IPS-NIHi7 (cell line): ENCODE measurements around the gene LIMS2.

Experiments
- DNase-seq: peaks from one replicate; pipeline ENCODE4 v3.0.0; 2012; ENCODE audit warnings: mixed read lengths; ENCODE audit errors: extremely low spot score

LIMS2 gene

DNA sequence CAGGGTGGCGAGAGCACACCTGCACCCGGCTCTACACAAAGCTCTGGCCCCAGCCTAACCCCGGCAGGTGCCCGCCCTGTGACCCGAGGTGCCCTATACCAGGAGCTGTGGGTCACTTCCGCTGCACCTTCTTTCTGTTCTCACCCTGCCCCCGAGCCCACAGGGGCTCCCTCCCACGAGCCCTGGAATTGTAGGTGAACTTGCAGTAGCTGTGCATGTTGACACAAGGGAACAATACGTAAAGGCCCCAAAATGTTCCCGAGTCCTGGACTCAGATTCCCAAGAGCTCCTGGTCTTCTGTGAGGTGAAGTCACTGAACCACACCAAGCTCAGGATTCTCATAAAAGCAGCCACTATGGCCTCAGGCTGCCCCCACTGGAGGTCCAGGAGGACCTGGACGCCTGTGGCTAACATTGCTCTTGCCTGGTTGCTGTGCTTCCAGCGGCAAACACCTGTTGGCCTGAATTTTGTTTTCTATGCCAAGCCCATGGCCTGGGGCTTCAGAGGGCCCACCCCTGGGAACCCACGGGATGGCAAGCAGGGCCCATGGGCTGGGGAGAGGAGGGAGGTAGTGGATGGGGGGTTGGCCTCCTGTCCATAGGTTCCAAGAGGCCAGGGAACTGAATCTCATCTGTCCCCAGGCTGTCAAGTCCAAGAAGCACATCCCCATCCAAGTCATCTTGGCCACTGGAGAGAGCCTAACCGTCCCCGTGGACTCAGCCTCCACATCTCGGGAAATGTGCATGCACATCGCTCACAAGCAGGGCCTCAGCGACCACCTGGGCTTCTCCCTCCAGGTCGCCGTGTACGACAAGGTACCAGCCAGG, 52.6 kb downstream of the LIMS2 start:
- no peak for DNase-seq

- DNase-seq = no peak
Measured at GRCh38 chr2:127621981-127622431, 53.3 kb downstream of the LIMS2 start.

DNA sequence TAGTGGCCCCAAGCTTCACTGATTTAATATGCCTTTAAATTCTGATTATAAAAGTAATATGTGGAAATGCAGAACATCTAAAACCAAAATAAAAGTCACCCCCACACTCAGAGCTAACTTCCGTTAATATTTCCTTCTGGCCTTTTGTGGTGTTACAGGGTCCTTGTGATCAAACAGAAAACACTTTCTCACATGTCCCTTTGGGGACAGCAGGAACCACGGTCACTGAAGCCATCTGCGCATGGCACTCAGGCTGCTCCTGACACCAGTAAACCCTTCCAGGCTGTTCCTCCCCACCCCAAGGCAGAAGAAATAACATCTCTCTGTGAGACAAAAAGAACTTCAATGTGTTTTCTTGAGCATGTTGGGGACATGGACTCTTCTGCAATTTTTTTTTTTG, 54.5 kb downstream of the LIMS2 start:
- no peak for DNase-seq

DNA sequence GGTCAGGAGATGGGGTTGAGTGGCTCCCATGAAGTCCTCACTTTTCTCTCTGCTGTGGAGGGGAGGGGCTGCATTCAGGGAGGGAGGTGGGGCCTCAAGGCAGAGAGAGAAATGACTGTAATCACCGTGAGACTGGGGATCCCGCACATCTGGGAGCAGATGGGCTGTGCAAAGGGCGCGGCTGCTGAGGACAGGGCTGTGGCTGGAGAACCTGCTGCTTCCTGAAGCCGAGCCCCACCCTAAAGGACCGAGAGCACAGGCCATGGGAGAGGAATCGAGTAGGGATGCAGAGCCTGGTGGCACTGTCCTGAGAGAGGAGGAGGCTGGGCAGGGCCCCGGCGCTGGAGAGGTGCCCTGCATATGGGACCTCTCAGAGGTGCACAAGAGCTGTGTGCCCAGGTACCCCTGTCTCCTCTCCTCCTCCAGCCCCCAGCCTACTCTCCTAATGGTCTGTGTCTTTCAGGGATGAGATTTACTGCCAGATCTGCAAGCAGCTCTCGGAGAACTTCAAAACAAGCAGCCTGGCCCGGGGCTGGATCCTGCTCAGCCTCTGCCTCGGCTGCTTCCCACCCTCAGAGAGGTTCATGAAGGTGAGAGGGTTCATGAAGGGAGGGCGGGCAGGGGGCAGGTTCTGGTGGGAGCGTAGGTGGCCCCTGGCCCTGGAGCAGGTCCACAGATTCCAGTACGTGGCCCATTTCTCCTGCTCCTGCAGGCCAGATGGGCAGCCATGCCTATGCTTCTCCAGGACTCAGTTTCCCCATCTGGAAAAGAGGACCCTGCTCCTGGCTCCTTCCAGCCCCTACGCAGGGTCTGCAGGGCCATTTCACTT, 55.2 kb downstream of the LIMS2 start:
- no peak for DNase-seq

- no peak for DNase-seq
Measured at GRCh38 chr2:127619203-127619590, 56.1 kb downstream of the LIMS2 start.

DNA sequence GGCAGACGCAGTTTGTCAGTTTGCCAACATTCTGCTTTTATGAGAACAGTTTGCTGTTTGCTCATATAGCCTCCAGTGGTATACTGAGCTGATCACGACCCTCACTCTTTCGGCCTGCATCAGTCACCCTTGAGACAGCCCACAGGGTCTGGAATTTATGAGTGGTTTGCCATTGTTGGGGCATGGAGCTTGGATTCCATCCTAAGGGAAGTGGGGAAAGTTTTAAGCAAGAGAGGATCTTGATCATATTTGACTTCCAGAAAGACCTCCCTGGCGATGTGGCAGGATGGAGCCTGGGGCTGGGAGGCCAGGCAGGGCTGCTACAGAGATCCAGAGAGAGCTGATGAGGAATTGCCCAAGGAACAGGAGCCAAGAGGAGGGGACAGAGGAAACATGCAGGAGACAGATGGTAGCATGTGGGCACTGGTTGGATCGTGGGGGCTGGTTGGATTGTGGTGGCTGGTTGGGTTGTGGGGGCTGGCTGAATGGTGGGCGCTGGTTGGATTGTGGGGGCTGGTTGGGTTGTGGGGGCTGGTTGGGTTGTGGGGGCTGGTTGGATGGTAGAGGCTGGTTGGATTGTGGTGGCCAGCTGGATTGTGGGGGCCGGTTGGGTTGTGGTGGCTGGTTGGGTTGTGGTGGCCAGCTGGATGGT, 56.7 kb downstream of the LIMS2 start:
- DNase-seq = no peak

- no peak for DNase-seq
Measured at GRCh38 chr2:127615511-127616166, 59.7 kb downstream of the LIMS2 start.

DNA sequence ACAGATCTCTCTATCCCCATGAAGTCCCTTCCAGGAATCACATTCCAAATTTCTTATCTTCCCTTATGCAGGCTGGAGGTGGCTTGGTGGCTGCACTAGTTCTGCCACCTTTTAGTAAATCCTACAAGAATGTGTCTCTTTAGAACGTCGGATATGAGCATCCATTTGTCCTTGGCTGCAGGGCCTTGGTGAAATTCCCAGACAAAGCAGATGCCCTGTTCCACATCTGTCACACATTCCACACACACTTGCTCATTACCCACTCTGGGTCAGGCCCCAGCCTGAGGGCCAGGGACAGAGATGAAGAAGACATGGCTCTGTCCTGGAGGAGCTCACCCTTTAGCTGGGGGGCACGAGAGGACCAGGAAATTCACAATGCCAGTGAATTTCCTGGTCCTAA, 60.6 kb downstream of the LIMS2 start:
- no peak for DNase-seq

DNA sequence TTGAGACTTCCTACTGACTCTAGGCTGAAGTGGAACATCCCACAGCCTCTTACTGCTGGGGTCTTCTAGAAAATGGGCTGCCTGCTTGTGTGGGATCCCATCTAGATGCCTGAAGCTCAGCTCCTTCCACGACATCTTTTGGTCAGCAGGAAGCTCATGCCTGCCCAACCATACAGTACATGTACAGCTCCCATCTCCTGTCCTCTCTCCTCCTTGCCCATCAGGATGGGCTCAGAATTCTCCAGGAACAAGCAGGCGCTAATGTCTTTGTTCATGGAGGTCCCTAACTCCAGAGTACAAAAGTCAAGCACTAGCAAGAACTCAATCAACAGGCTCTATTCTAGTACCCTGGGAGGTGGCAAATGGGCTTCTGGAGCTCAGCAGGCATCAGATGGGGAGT, 61.1 kb downstream of the LIMS2 start:
- no peak for DNase-seq

DNA sequence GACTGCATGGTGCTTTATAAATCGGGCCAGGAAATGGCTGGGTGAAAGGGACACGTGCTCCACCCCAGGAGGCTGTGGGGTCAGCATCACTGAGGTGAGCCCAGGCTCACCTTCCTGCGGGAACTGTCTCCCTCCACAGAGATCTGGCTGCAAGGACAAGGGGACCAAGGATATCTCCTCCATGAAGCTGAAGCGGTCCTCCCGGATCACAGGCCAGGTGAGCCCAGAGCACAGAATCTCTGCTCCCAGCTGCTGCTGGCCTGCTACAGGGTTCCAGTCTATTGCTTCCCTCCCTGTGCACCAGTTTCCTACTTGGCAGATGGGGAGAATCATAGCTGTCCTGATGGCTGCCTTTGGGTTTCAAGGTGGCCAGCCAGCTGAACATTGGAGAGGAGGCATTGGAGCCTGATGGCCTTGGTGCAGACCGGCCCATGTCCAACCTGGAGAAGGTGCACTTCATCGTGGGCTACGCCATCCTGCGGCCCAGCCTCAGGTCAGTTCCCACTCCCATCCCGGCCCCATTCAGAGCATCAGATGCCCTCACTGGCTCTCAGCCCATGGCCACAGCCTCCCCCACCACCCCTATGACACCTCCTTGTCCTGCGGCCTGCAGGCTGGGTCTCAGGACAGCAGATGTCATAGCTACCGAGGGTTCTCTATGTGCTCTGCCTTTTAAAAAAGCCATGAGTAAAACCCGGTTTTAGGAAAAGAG, 63.1 kb downstream of the LIMS2 start:
- DNase-seq = no peak

DNA sequence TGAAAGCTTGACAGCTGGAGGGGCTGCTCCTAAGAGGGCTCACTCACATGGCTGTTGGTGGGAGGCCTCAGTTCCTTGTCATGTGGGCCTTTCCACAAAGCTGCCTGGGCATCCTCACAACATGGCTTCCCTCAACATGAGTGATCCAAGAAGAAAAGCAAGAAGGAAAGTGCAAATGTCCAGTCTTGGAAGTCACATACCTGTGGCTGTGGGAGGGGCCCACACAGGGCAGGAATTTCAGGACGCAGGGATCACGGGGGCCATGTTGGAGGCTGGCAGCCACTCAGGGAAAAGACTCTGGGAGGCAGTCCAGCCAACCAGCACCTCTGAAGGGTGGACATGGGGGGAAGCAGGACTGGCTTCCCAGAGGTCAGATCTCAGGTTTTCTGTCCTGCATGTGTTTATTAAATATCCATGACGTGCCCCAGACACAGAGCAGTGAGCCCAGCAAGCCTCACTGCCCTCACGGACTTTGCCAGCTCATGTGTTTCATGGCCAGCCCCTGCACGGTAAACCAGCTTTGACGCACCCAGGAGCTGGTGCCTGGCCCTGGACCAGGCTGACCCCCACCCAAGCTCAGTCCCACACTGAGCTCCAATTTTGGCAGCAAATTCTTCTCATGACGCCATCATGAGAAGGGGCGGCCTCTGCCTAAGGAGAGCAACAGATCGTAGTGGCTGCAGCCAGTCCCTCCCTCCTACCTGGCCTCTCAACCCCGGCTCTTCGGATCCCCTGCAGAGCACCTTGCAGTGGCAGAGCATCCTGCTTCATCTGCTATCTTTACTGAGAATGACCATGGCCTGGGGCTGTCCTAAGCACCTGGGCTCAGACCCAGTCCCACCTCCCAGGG, 64.0 kb downstream of the LIMS2 start:
- no peak for DNase-seq

- no peak for DNase-seq
Measured at GRCh38 chr2:127610561-127610960, 64.8 kb downstream of the LIMS2 start.

- no peak for DNase-seq
Measured at GRCh38 chr2:127609818-127610217, 65.5 kb downstream of the LIMS2 start.

DNA sequence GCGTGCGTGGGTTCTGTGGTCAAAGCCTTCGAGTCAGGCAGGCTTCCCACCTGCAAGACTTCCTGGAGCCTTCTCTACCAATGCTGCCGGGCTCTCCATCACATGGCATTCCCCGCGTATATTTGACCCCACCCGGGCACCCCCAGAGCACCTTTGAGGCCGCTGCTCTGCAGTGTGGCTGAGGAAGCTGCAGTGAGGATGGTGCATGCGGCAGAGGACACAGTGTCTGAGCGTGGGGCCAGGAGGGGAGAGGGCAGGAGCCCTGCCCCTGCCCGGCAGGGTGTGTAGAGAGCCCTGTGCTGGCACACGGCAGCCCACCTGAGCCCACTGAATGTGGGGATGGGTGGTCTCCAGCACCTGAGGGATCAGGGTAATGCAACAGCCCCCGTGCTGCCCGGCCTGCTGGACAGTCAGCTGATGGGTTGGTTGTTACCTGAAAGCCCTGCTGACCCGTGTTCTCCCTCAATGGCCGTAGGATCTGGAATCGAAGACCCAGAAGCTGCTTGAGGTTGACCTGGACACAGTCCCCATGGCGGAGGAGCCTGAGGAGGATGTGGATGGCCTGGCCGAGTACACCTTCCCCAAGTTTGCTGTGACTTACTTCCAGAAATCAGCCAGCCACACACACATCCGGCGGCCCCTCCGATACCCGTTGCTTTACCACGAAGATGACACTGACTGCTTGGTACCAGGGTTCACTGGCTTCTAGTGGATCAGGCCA, 66.1 kb downstream of the LIMS2 start:
- no peak for DNase-seq

DNA sequence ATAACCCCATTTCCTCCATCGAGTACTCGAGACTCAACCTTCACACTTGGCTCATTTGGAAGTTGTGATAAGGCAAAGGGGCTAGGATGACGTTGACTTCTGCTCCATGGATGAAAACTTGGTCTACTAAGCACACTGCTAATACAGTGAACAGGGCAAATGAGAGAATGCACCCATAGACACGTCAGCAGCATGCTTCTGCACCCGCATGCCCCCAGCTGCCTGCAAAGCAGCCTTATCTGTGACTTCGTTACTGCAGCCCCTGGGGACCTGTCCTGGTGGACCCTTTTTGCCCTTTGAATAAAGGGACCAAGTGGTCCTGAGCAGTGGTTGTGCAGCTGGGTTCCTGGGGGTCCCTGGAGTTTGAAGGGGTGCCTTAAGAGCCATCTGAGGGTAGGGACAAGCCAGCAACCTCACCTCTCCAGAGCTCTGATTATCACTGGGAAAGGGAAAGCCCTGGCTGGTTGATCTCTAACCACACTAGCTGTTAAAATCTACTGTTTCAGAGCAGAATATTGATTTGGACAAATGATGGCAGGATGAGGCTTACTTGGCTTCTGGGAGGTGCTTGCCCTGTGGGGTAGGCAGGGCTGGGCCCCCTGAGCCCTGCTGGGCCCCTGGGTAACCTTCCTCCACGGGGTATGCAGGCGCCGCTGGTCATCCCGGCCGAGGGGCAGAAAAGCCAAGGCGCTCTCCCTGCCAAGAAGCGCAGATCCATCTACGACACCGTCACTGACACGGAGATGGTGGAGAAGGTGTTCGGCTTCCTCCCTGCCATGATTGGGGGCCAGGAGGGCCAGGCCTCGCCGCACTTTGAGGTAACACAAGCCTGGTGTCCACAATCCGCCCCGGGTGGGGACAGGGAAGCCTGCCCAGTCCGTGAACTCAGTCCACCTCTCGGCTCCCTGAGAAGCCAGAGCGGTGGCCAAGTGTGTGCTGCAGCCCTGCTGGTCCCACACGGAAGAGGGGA, 67.0 kb downstream of the LIMS2 start:
- DNase-seq = no peak

GRCh38 chr2:127607399-127607908, 67.9 kb downstream of the LIMS2 start:
- DNase-seq = no peak

DNA sequence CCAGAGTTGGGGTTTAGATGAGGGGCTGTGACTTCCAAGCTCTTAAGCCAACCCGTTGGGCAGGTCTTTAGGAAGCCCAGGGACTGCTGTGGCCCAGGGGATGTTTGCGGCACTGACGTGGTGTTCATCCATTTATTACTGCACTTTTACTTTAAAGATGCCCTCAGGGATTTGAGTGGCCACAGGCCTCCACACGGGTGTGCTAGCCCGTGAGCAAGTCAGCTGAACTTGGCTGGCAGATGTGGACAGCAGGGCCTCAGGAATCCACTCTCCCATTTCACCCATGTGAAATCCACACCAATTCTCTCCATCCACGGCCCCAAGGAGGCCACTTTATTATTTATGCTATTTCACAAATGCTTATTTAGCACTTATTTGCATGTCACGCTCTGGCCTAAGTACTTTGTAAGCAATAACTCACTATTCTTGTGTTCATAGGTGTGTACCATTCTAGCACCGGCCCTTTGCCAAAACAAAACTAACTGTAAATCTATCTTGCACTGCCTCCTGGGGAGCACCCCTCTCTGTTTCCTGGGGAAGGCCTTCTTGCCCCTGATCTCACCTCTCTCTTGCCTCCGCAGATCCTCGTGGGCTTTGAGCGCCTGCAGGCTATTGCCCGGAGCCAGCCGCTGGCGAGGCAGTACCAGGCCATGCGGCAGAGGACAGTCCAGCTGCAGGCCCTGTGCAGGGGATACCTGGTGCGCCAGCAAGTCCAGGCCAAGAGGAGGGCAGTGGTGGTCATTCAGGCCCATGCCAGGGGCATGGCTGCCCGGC, 68.5 kb downstream of the LIMS2 start:
- no peak for DNase-seq
